Upper lobe of left lung (tissue), 4 donors: Measurements from ENCODE around the gene MRPL38.
"Not testable (repeated sequence)": the region's sequence is repeated elsewhere in the genome, so short reads cannot be mapped to it uniquely, and the experiment has no call there.

ENCODE experiments used
- CTCF ChIP-seq, 6 experiments: fragments of 450-650 bp in 4 of 6; fragments of 200-600 bp in 2 of 6; sonication (generic) in 2 of 6; IDR thresholded peaks; one replicate each; pipeline ENCODE4 v1.5.1; 2016 to 2019; ENCODE audit warnings: antibody characterized with exemption in 6 of 6
- EP300 ChIP-seq, 4 donors: sonication (generic); formaldehyde crosslinking; IDR thresholded peaks; one replicate each; pipeline ENCODE4 v1.5.1; 2017; ENCODE audit warnings: antibody characterized with exemption in 4 of 4, control low read depth in 2 of 4

GRCh38 chr17:75851693-75851991 lies 53.0 kb downstream of the MRPL38 start:
- not testable (repeated sequence) for TF ChIP-seq CTCF, EP300 (IDR thresholded peaks at IDR 0.05)
